ENCODE data around the gene S100PBP.
A peak's percentile ranks its signal among the peaks of the same experiment; 100 is the strongest.

The S100PBP gene

GRCh38 chr1:32870615-32871363 lies 53.3 kb downstream of the S100PBP start, which contains the start of gene FNDC5:
TSS of gene FNDC5 (minus strand) at chr1:32870912.
- DNase-seq (ENCODE audit: low spot score) = no peak

- DNase-seq (ENCODE audit: low spot score) = no peak
These were observed 54.1 kb downstream of the S100PBP start for GRCh38 chr1:32871364-32872191.

DNA sequence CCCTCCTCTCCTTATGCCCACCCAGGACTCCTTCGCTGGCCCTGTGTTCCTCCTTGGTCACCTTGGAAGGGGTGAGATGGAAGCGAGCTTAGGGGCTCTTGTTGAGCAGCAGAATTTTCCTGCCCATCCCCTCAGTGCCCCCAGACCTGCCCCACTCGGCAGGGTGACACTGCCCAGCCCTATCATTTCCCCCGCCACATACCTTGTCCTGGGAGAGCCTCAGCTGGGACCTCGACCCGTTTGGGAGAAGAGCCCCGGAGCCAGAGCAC lies 54.7 kb downstream of the S100PBP start:
- no peak for DNase-seq (ENCODE audit: low spot score)

- no peak for DNase-seq (ENCODE audit: low spot score)
These were observed 56.0 kb downstream of the S100PBP start for GRCh38 chr1:32873484-32873883.

DNA sequence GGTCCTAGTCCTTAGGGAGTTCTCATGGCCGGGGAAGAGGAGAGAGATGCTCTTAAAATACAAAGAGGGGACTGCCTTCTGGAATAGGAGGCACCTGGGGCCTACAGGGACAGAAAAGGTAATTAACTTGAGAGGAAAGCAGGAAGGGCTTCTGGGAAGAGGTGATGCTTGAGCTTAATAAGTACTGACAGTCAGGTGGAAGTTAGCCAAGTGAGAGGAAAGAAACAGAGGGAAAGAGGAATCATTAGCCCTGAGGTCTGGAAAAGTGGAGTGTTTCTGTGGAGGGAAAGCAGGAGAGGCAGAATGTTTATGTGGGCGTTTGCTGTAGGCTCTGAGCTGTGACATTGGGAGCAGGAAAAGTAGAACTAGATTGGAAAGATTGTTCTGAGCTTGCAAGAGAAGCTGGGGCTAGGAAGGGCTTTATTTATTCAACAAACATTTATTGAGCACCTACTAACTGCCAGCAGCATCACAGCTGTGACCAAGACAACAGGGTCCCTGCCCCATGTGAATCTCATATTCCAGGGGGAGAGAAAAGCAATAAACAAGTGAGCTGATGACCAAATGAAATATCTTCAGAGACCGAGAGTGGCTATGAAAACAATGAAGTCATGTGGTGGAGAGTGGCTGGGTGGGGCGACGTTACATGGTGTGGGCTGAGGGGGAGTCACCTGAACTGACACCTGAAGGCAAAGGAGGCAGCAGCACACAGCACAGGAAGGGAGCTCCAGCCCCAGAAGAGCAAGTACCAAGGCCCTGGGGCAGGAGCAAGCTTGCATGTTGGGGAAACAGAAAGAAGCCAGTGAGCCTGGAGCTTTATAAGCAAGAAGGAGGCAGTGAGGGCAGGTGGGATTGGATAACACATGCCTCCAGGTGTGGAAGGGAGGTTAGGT lies 57.7 kb downstream of the S100PBP start:
- no peak for DNase-seq (ENCODE audit: low spot score)

- peak; percentile 92 for DNase-seq (ENCODE audit: low spot score)
These were observed 59.1 kb downstream of the S100PBP start for GRCh38 chr1:32876341-32877210.

DNA sequence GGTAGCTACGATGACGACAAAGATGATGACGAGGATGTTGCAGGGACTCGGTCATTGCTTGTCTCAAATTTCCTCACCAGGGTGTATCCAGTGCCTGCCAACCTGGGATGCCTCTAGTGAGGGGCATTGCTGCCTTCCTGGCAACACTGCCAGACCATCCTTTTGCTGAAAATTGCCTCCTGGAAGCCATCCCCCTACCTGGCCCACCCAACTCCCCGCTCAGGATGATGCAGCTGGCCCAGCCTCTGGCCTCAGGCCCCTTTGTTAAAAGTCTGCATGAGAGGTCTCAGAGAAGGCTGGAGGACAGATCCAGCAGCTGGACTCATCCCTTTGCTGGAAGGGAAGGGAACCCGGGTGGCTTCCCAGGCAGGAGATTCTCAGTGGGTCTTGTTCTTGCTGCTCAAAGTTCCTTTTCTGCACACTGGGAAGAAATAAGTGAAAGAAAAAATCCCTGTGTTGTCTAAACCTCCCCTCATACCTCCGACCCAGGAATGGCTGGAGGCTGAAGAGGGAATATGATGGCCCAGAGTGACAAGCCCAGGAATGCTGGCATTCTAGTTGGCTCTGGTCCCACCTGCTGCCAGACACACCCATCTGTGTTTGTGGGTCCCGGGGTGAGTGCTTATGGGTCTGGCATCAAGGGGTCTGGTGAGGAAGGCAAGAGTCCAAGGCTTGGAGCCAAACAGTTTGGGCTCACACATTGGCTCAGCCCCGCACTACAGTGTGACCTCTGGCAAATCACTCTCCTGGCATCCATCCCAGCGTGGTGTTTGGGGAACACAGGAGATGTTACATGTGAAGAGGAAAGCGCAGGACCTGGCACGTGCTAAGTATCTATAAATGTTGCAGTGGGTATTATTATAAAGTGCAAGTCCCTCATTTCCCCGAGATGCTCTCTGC lies 60.0 kb downstream of the S100PBP start:
- no peak for DNase-seq (ENCODE audit: low spot score)

GRCh38 chr1:32878183-32878582 lies 60.7 kb downstream of the S100PBP start:
- DNase-seq (ENCODE audit: low spot score) = peak; percentile 62

DNA sequence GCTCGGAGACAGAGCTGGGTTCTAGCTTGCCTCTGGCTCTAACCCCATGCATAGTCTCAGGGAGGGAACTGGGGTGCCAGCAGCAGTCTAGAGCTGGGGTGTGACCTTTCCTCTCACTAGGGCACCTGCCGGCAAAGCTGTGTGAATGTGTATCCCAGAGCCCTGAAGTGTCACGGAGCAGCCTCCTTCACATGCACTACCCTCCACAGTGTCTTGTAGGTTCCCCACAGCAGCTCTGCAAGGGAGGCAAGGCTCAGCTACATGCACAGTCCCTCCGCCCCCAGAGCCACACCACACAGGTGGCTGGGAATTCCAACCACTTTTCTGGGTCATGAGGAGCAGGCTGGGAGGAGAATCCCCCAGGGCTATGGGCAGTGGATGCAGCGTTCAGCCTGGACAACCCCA lies 61.2 kb downstream of the S100PBP start:
- no peak for DNase-seq (ENCODE audit: low spot score)

- no peak for DNase-seq (ENCODE audit: low spot score)
These were observed 63.8 kb downstream of the S100PBP start for GRCh38 chr1:32881291-32881690.

DNA sequence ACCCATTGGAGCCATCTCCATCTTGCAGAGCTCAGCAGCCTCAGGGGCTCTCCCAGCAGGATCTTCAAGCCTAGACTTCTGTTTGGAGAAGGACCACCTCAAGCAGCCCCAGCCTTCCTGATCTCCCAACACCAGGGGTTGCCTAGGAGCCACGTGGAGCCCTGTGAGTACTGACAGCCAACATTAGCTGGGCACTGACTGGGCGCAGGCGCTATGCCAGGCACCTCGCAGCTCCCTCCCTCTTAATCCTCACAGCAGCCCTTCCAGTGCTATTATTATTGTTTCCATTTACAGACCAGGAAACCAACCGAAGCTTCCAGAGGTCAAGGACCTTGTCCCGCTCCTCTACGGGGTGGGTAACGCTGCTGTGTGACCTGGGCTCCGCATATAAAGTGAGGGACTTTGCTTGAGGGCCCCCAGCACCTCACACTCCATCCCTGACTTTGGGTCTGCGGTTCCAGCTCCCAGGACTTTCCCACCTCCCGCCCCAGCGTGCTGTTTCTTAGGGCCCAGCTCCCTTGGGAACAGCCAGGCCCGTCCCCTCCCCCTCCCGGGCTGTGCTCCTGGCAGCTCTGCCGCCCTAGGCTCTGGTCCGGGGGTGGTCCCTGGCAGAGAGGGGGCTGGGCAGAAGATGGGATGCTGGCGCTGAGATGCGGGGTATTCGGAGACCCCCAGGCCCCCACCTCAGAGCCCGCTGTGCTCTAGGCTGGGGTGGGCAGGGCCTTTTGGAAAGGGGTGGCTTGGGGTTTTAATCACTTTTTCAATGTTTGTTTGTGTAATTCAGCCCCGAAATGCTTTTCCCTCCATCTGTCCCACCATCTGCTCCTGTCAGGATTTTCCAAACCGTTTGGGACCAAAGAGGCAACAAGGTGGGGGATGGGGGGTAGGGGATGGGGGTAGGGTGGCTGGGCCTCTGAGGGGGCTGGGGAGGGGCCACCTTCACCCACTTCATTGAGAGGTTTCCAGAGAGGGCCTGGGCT lies 64.7 kb downstream of the S100PBP start:
- no peak for DNase-seq (ENCODE audit: low spot score)

GRCh38 chr1:32883338-32884031 lies 66.0 kb downstream of the S100PBP start:
- DNase-seq (ENCODE audit: low spot score) = no peak

DNA sequence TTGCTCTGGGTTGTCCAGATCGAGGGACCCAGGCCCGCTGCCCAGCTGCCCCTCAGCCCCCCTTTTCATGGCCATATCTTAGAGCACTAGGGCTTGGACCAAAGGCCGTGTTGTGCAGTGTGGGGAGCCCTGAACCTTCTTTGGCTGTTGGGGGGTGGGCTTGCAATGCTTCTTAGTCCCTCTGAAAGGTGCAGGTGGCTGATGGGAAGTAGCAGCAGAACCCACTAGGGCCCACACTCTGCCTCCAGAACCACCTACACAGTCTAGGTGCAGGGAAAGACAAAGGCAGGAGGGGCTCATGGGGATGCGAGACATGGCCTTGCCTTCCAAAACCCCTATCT lies 66.5 kb downstream of the S100PBP start:
- DNase-seq (ENCODE audit: low spot score) = no peak

- no peak for DNase-seq (ENCODE audit: low spot score)
These were observed 67.3 kb downstream of the S100PBP start for GRCh38 chr1:32884726-32885125.

DNA sequence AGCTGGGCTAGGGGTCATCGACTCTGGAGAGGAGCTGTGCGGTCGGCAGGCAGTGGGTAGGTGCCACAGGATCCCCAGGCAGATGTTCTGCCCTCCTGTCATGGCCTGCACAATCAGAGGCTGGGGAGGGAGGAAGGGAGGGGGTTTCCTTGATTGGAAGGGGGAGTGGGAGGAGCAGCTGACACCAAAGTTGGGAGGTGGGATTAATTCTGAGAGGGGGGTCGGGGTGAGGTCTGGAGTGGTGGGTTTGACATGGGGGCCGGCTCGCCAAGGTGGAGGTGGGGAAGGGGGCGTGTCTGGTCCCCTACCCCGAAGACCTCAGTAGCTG lies 68.2 kb downstream of the S100PBP start:
- no peak for DNase-seq (ENCODE audit: low spot score)

DNA sequence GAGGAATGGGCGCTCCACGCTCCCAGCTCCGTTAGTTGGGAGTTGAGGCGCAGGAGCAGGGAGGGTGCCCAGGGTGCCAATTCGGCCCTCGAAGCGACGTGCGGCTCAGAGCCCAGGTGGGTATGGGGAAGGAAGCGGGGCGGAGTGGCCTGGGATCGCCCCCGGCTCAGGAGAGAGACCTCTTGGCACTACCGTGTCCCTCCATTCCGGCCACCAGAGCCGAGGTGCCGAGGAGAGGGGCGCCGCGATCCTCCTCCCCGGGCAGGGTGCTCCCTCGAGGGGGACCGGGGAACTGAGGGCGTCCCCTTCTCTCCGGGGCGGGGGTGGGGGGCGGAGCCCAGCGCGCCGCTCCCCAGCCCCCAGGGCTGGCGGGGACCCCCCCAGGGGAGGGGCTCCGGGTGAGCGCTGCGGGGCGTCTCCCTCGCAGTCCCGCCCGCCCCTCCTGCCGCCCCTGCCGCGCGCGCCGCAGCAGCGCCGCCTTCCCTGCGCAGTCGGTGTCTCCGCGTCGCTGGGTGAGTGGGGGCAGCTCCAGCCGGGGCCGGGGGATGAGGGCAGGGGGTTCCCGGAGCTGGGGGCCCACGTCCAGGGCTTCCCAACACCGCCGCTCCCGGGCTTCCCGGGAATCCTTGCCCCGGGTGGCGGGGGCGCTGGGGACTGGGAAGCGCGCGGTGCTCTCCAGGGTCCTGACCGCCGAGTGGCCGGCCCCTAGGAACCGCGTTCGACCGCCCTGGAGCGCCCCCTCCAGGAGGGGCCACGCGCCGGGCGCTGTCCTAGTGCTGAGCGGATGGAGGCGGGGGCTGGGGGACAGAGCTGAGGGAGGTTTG lies 68.8 kb downstream of the S100PBP start, which contains the start of gene HPCA:
Gene HPCA (plus strand): TSS at position 488 of the 824 bp plus-strand sequence. CDS start 2,408 bp downstream, outside the sequence.
- peak; percentile 86 for DNase-seq (ENCODE audit: low spot score)

DNA sequence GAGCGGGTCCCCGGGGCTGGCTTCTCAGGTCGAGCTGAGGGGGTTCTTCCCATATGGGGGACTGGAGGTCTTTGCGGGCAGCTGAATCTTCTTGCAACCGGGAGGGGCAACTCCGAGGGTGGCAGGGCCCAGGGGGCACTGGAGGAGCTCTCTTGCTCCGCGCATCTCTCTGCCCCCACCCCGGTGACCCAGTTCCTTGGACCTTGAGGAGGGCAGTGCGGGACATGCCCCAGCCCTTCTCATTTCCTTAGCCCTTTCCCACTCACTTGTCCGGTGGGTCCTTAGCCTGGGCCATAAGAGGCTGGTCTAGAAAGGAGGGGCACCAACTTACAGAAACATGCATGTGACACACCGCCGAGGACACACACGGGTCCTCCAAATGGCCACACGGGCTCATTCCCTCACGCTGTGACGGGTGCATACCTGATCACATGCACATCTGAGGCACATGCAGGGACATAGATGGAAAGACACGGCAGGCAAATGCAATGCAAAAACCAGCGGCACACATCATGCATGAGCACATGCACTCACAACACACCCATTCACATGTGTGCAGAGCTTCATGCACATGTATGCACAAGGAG lies 69.5 kb downstream of the S100PBP start:
- no peak for DNase-seq (ENCODE audit: low spot score)

DNA sequence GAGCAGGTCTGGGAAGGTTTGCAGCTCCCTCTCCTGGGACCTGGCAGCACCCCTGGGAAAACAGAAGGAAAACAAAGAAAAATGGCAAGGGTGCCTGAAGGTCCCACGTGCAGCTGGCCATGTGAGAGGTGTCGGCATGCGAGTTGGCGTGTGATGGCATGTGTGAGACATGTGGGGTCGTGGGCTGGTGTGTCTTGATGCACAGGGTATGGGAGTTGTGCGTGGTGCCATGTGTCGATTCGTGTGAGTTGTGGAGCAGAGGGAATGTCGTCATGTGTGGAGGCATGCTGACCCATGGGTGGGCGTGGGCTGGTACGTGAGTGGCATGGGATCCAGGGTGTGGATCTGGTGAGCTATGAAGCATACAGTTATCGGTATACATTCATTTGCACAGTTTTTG lies 70.2 kb downstream of the S100PBP start:
- DNase-seq (ENCODE audit: low spot score) = no peak

Data from HuH-7 (cell line).